ENCODE results near the gene TAS2R40. TPM values are rescaled to one million over a fixed set of nuclear protein-coding genes. Genes with fewer than 3 reads are reported as not detected.

Gene TAS2R40
- total RNA-seq, 4 donors from 2014 or later, result not detected

DNA sequence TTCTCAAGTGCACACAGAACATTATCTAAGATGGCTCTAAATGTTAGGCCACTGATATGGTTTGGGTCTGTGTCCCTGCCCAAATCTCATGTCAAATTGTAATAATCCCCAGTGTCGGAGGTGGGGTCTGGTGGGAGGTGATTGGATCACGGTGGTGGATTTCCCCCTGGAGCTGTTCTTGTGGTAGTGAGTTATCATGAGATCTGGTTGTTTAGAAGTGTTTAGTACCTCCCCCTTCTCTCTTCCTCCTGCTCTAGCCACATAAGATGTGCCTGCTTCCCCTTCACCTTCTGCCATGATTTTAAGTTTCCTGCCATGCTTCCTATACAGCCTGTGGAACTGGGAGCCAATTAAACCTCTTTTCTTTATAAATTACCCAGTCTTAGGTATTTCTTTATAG is 30.2 kb downstream of the TAS2R40 start:
- TF ChIP-seq CTCF (IDR thresholded peaks at IDR 0.05) (no peak), POLR2A (IDR thresholded peaks at IDR 0.05) (no peak)
- Histone ChIP-seq H3K27ac (no peak overlapping the region), H3K36me3 (no peaks in the 10 kb centered on the region)

GRCh38 chr7:143255564-143255963 is 33.7 kb downstream of the TAS2R40 start:
- Histone ChIP-seq H3K27me3 (no peaks in the 10 kb centered on the region), H3K27ac (no peak overlapping the region), H3K36me3 (no peaks in the 10 kb centered on the region), H3K4me3 (no peak overlapping the region), H3K4me1 (peaks cover 0 to 13% (median 2%) of the 10 kb centered on the region in 4 donors), H3K9me3 (no peaks in the 10 kb centered on the region)
- TF ChIP-seq CTCF (IDR thresholded peaks at IDR 0.05) (no peak), POLR2A (IDR thresholded peaks at IDR 0.05) (no peak)
- no peak for DNase-seq

More for the DNA sequence above, 30.2 kb downstream of the TAS2R40 start:
- H3K4me3 ChIP-seq, result no peak overlapping the region
- DNase-seq, result no peak
- no peaks in the 10 kb centered on the region for H3K27me3 ChIP-seq
- peaks cover 0 to 14% (median 3%) of the 10 kb centered on the region in 4 donors for H3K4me1 ChIP-seq
- no peaks in the 10 kb centered on the region for H3K9me3 ChIP-seq

GRCh38 chr7:143256325-143256724 is 34.5 kb downstream of the TAS2R40 start:
- no peak for TF ChIP-seq CTCF (IDR thresholded peaks at IDR 0.05)
- no peak for TF ChIP-seq POLR2A (IDR thresholded peaks at IDR 0.05)
- DNase-seq, result no peak
- H3K4me3 ChIP-seq, result no peak overlapping the region
- no peaks in the 10 kb centered on the region for H3K36me3 ChIP-seq
- H3K27ac ChIP-seq, result no peak overlapping the region
- H3K4me1 ChIP-seq, result peaks cover 0 to 13% (median 0%) of the 10 kb centered on the region in 4 donors
- H3K27me3 ChIP-seq, result no peaks in the 10 kb centered on the region
- H3K9me3 ChIP-seq, result no peaks in the 10 kb centered on the region

DNA sequence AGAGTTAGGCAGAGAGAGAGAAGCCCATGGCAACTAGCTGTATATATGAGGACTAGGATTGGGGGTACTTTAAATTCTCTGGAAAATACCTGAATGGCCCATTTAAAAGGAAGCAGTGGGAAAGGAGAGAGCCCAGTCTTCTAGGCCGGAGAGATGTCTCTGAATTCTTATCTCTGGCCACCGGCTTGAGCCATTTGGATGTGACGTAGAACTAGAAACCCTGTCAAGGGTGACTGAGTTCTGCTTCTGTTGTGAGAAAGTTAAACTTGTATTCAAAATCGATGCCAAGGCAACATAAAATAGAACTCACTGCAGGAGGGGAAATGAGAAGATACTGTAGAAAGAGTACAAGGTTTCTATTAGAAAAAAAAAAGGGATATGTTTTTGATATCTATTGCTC is 35.1 kb downstream of the TAS2R40 start:
- Histone ChIP-seq H3K27me3 (no peaks in the 10 kb centered on the region), H3K4me1 (peaks cover 0 to 13% (median 0%) of the 10 kb centered on the region in 4 donors), H3K9me3 (no peaks in the 10 kb centered on the region), H3K4me3 (no peak overlapping the region), H3K27ac (no peak overlapping the region), H3K36me3 (no peaks in the 10 kb centered on the region)
- no peak for TF ChIP-seq POLR2A (IDR thresholded peaks at IDR 0.05)
- TF ChIP-seq CTCF (IDR thresholded peaks at IDR 0.05), result no peak
- DNase-seq, result no peak

DNA sequence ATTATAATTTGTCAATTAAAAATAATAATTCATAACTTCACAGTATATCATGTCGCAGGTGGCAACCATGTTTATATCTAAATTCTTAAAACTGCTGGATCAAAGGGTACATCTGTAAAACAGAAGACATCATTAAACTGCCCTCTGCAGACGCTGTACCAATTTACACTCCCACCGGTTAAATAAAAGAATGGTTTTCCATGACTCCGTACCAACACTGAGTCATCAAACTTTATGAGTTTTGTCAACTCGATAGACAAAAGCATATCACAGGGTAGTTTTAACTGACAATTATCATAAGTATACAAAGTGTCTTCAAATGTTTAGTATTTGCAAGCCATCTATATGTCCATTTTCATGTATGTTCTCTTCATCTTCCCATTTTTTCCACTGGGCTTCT is 35.7 kb downstream of the TAS2R40 start:
- Histone ChIP-seq H3K4me1 (peaks cover 0 to 15% (median under 1%) of the 10 kb centered on the region in 4 donors), H3K27me3 (no peaks in the 10 kb centered on the region), H3K9me3 (no peaks in the 10 kb centered on the region), H3K4me3 (no peak overlapping the region), H3K36me3 (no peaks in the 10 kb centered on the region), H3K27ac (no peak overlapping the region)
- no peak for DNase-seq
- TF ChIP-seq POLR2A (IDR thresholded peaks at IDR 0.05), result no peak
- TF ChIP-seq CTCF (IDR thresholded peaks at IDR 0.05), result no peak

- H3K27ac ChIP-seq, result peak overlapping the region in 1 of 4 donors; percentile 34
- no peaks in the 10 kb centered on the region for H3K36me3 ChIP-seq
- H3K4me3 ChIP-seq, result no peak overlapping the region
- H3K27me3 ChIP-seq, result no peaks in the 10 kb centered on the region
- H3K4me1 ChIP-seq, result peaks cover 0 to 19% (median 4%) of the 10 kb centered on the region in 4 donors
- DNase-seq, result no peak
- H3K9me3 ChIP-seq, result no peaks in the 10 kb centered on the region
- no peak for TF ChIP-seq POLR2A (IDR thresholded peaks at IDR 0.05)
- no peak for TF ChIP-seq CTCF (IDR thresholded peaks at IDR 0.05)
Measured at GRCh38 chr7:143258831-143259230, 37.0 kb downstream of the TAS2R40 start.
